MM.1S (cell line): Measurements from ENCODE around the gene TIMP4.

Experiments used
- CTCF ChIP-seq: fragments of 300-600 bp; sonication (generic); IDR thresholded peaks from 2 replicates; pipeline ENCODE4 v1.5.1; 2016; ENCODE audit warnings: antibody characterized with exemption, low read length, mixed read lengths
- EZH2 ChIP-seq: fragments of 300-600 bp; sonication (generic); optimal IDR thresholded peaks from 2 replicates; pipeline ENCODE3; 2017; ENCODE audit warnings: low read depth, mild to moderate bottlenecking, antibody characterized with exemption, low read length, mixed read lengths
- EZH2phosphoT487 ChIP-seq: fragments of 300-600 bp; sonication (generic); IDR thresholded peaks from 2 replicates; pipeline ENCODE4 v1.6.1; 2018; ENCODE audit warnings: antibody characterized with exemption, low read length

DNA sequence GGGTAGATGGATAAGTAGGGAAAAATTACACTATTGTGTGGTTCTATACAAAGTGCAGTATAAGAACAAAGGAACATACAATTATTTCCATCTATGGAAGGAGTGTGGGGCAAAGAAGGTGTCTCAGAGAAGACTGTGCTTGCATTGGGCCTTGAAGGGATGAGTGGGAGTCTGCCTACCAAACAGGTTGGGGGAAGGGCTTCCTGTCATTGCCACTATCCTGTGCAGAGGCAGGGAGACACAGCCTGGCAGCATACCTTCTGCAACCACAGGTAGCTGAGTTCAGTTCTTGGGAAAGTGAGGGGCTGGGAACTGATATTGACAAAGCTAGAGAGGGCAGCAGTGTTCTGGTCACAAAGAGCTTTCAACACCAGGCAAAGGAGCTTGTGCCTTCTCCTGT is 3.4 kb downstream of the TIMP4 start:
- no peak for TF ChIP-seq CTCF
- TF ChIP-seq EZH2: no peak
- TF ChIP-seq EZH2phosphoT487: no peak
